K562 (cell line): ENCODE results near the gene HIVEP2. TPM values are rescaled to one million over a fixed set of nuclear protein-coding genes. Genes with fewer than 3 reads are reported as not detected.

Experiments
- ATAC-seq: fragments of 200-7000 bp; cut with Tn5 transposase; 3 replicates; pipeline ENCODE4 v1.9.1; 2020; ENCODE audit warnings: moderate library complexity
- BruUV-seq: library from RNA; stranded (reverse); fragments of 400-500 nt; replicated peaks from 2 replicates; lab custom pipeline; 2021; lab: Mats Ljungman, UMichigan
- CTCF ChIA-PET: fragments of 300-600 bp; formaldehyde crosslinking; extraction: SDS; loops from one replicate; lab custom pipeline; 2021; ENCODE audit warnings: low intra/inter-chr PET ratio; lab: Yijun Ruan, JAX
- POLR2A ChIA-PET: fragments of 300-600, 350-650 bp; sonication (Branson Sonifier 250); formaldehyde crosslinking; extraction: SDS; loops from one replicate; lab custom pipeline; 2021; ENCODE audit warnings: antibody characterized with exemption, inconsistent platforms; lab: Yijun Ruan, JAX
- DNase-seq, 4 experiments: peaks; one replicate each; pipeline versions ENCODE4 v3.0.0 to v3.0.0-alpha.2; 2011 to 2018; ENCODE audit warnings: low spot score in 3 of 4, mixed read lengths in 3 of 4; ENCODE audit errors: extremely low read depth in 1 of 4
- FAIRE-seq: peaks from 2 replicates; lab custom pipeline; 2011; peaks lifted over from hg19 to GRCh38; lab: Jason Lieb, UNC
- H2AFZ ChIP-seq: 2 replicates; pipeline ENCODE4 v1.6.0; 2011; ENCODE audit warnings: low read depth, low read length, control low read depth, inconsistent platforms
- H3K27ac ChIP-seq: fragments of 200-600 bp; 3 replicates; pipeline ENCODE4 v1.8.0; 2011; ENCODE audit warnings: low read depth, mild to moderate bottlenecking, control low read depth, inconsistent platforms, low read length, moderate library complexity, mixed read lengths; ENCODE audit errors: extremely low read depth
- H3K27me3 ChIP-seq, 2 experiments: fragments of 300-600 bp in 1 of 2; 2 replicates in 1 of 2; 3 replicates in 1 of 2; pipeline versions ENCODE4 v1.6.0 to v1.8.0; 2011; ENCODE audit warnings: inconsistent platforms in 2 of 2, low read length in 2 of 2, mild to moderate bottlenecking in 1 of 2, mixed read lengths in 1 of 2, moderate library complexity in 1 of 2; ENCODE audit not compliant: control insufficient read depth in 2 of 2, insufficient read depth in 2 of 2
- H3K36me3 ChIP-seq: fragments of 300-600 bp; 3 replicates; pipeline ENCODE4 v1.8.0; 2011; ENCODE audit warnings: mild to moderate bottlenecking, low read length, inconsistent platforms; ENCODE audit not compliant: control insufficient read depth, insufficient read depth
- H3K4me1 ChIP-seq, 2 experiments: fragments of 200-600 bp in 1 of 2; replicated peaks in 1 of 2; 2 replicates in 1 of 2; 3 replicates in 1 of 2; pipeline versions ENCODE4 v1.5.1 to v1.8.0; 2011; ENCODE audit warnings: inconsistent platforms in 2 of 2, low read length in 2 of 2, mild to moderate bottlenecking in 1 of 2, mixed read lengths in 1 of 2, moderate library complexity in 1 of 2; ENCODE audit not compliant: control insufficient read depth in 2 of 2, insufficient read depth in 2 of 2
- H3K4me2 ChIP-seq: 2 replicates; pipeline ENCODE4 v1.6.1; 2011; ENCODE audit warnings: low read length, control low read depth, inconsistent platforms, mixed read lengths; ENCODE audit not compliant: insufficient read depth
- H3K4me3 ChIP-seq: fragments of 200-600 bp; sonication (generic), shearing (Covaris generic); 2 replicates; pipeline ENCODE4 v1.5.1; 2016; ENCODE audit warnings: control low read depth, inconsistent platforms
- H3K79me2 ChIP-seq: fragments of 200-600 bp; 3 replicates; pipeline ENCODE4 v1.8.0; 2011; ENCODE audit warnings: low read length, inconsistent platforms; ENCODE audit not compliant: control insufficient read depth, insufficient read depth
- H3K9ac ChIP-seq, 2 experiments: 2 replicates each; pipeline versions ENCODE4 v1.6.0 to v1.6.1; 2011; ENCODE audit warnings: low read depth in 2 of 2, low read length in 2 of 2, control low read depth in 1 of 2, inconsistent platforms in 1 of 2, mild to moderate bottlenecking in 1 of 2, mixed read lengths in 1 of 2; ENCODE audit not compliant: insufficient read depth in 1 of 2
- H3K9me1 ChIP-seq: one replicate; pipeline ENCODE4 v1.6.0; 2011; ENCODE audit warnings: inconsistent platforms, mild to moderate bottlenecking, low read length, moderate library complexity; ENCODE audit not compliant: control insufficient read depth, insufficient read depth
- H3K9me3 ChIP-seq: replicated peaks from 2 replicates; pipeline ENCODE4 v1.5.1; 2011; ENCODE audit warnings: low read depth, low read length, inconsistent platforms; ENCODE audit not compliant: control insufficient read depth, insufficient read depth
- H4K20me1 ChIP-seq: replicated peaks from 2 replicates; pipeline ENCODE4 v1.6.1; 2011; ENCODE audit warnings: low read length, inconsistent platforms, mixed read lengths; ENCODE audit not compliant: control insufficient read depth, insufficient read depth
- ELF2 ChIP-seq: fragments of 250-450 bp; sonication (Bioruptor Pico); IDR thresholded peaks from 2 replicates; pipeline ENCODE4 v1.5.0; 2021; ENCODE audit warnings: mild to moderate bottlenecking
- FOSL1 ChIP-seq: fragments of 200-800 bp; sonication (Bioruptor generic); conservative IDR thresholded peaks from 2 replicates; pipeline ENCODE4 v1.6.1; 2016; ENCODE audit warnings: missing genetic modification characterization, missing compliant biosample characterization
- HDGF ChIP-seq: fragments of 450-650 bp; IDR thresholded peaks from 2 replicates; pipeline ENCODE4 v1.6.1; 2016
- MNT ChIP-seq, 2 experiments: fragments of 450-650 bp; conservative IDR thresholded peaks; 2 replicates each; pipeline ENCODE4 v1.6.1; 2017; ENCODE audit warnings: mild to moderate bottlenecking in 2 of 2, moderate library complexity in 2 of 2
- MTA2 ChIP-seq: fragments of 450-650 bp; IDR thresholded peaks from 2 replicates; pipeline ENCODE4 v1.6.1; 2016; ENCODE audit warnings: low read depth
- RFX5 ChIP-seq: IDR thresholded peaks from 2 replicates; pipeline ENCODE4 v1.6.1; 2011; ENCODE audit warnings: low read depth, mild to moderate bottlenecking, improper control_type of control experiment, low read length
- RUNX1 ChIP-seq: sonication (generic); IDR thresholded peaks from 2 replicates; pipeline ENCODE4 v1.6.1; 2016; ENCODE audit warnings: antibody characterized with exemption, low read depth
- SPI1 ChIP-seq: IDR thresholded peaks from 2 replicates; pipeline ENCODE4 v1.6.1; 2011; ENCODE audit warnings: low read depth, low read length, control low read depth, borderline replicate concordance
- ZNF395 ChIP-seq: fragments of 200-800 bp; sonication (Bioruptor generic); IDR thresholded peaks from 2 replicates; pipeline ENCODE4 v1.6.1; 2017; ENCODE audit warnings: missing genetic modification characterization, missing compliant biosample characterization
- ZNF830 ChIP-seq: fragments of 250-450 bp; sonication (Bioruptor Pico); IDR thresholded peaks from 2 replicates; pipeline ENCODE4 v1.5.0; 2021; ENCODE audit warnings: mild to moderate bottlenecking
- WGBS: fragments of 100-300 bp; shearing (Covaris generic); methylation state at CpG from one replicate; pipeline ENCODE4 v1.1.6; 2016; ENCODE audit warnings: low coverage, mixed read lengths; ENCODE audit not compliant: insufficient coverage; ENCODE audit errors: missing lambda C conversion rate; 5-methylcytosine and 5-hydroxymethylcytosine counted together
- in situ Hi-C: fragments of 300-500 bp; cut with MboI; formaldehyde crosslinking; loops from 4 replicates; pipeline ENCODE4 v1.15.0; 2018; ENCODE audit warnings: inconsistent platforms, mixed read lengths
- intact Hi-C: fragments of 100-400 bp; cut with micrococcal nuclease; formaldehyde crosslinking; loops from 2 replicates; pipeline ENCODE4 v1.14.2; 2022
- polyA plus RNA-seq, 8 experiments: library from polyadenylated mRNA; depleted of rRNA in 4 of 8; stranded (reverse) in 5 of 8; unstranded in 3 of 8; fragments of >200 nt; fragmentation: Nextera tagmentation in 2 of 8; fragmentation: Illumina TruSeq in 1 of 8; extraction: Ambion mirVana in 2 of 8; extraction: Trizol in 1 of 8; gene quantifications; 2 replicates each; pipeline versions ENCODE4 v1.2.1 to v1.2.3, GENCODE V29; 2011 to 2014; ENCODE audit warnings: inconsistent platforms in 1 of 8, missing spikeins in 1 of 8
- total RNA-seq, 7 experiments: library from RNA; depleted of rRNA in 6 of 7; stranded (reverse); fragments of >200 nt in 6 of 7; fragmentation: Illumina TruSeq in 2 of 7; extraction: Trizol in 2 of 7; gene quantifications; 2 replicates each; pipeline versions ENCODE4 v1.2.1 to v1.2.3, GENCODE V29; 2011 to 2021; ENCODE audit warnings: low replicate concordance in 1 of 7

Gene HIVEP2
- total and polyA plus RNA-seq, 9 of the 15 experiments (the other 6 are each of a cell fraction or from before 2014, with no cell fraction given) = under 0.01 to 1.2 (median 0.31) TPM

GRCh38 chr6:142903812-142904211, 41.2 kb downstream of the HIVEP2 start:
- H3K4me1 ChIP-seq = no peaks in the 10 kb centered on the region
- no peak for ATAC-seq

More at GRCh38 chr6:142903812-142904211, 41.2 kb downstream of the HIVEP2 start:
- H3K4me2 ChIP-seq = no peak overlapping the region
- ChIA-PET CTCF (no interaction called here), POLR2A (interaction anchor here (0.6 kb wide), 1 partner anchor 61 kb away, joined by 3 read pairs; no protein-coding TSS in a partner anchor)
- intact Hi-C loops (no loop called here), in situ Hi-C loops (no loop called here)
- H3K4me3 ChIP-seq = no peak overlapping the region
- H3K36me3 ChIP-seq = no peaks in the 10 kb centered on the region
- BruUV-seq = no TSS peak
- TF ChIP-seq SPI1 = no peak
- no peak for TF ChIP-seq FOSL1 (tag)
- no peak for TF ChIP-seq ZNF830 (CRISPR knock-in tag)
- TF ChIP-seq RUNX1 = no peak
- no peak for TF ChIP-seq MTA2
- TF ChIP-seq ZNF395 (CRISPR knock-in tag) = no peak
- no peak for TF ChIP-seq ELF2 (CRISPR knock-in tag)
- TF ChIP-seq MNT (conservative IDR thresholded peaks at IDR 0.05) = no peak
- no peak for TF ChIP-seq HDGF
- TF ChIP-seq RFX5 = no peak
- FAIRE-seq (no peak), DNase-seq (no peak)
- no peak overlapping the region for H2AFZ ChIP-seq
- H3K27ac ChIP-seq = no peak overlapping the region
- no peaks in the 10 kb centered on the region for H3K79me2 ChIP-seq
- H3K27me3 ChIP-seq = peaks cover 2 to 8% of the 10 kb centered on the region in 2 experiments; a peak in 2 of 5 replicates
- H3K9me3 ChIP-seq = no peaks in the 10 kb centered on the region
- H4K20me1 ChIP-seq = no peaks in the 10 kb centered on the region
- no peaks in the 10 kb centered on the region for H3K9me1 ChIP-seq
- WGBS = 0% methylated on average over 1 of the region's 1 CpG
- no peak overlapping the region for H3K9ac ChIP-seq
